Measurements from ENCODE around the gene BPIFB6. TPM values are rescaled to one million over a fixed set of nuclear protein-coding genes. Genes with fewer than 3 reads are reported as not detected.

The BPIFB6 gene
- total RNA-seq, 2 experiments from 2014 or later = not detected

DNA sequence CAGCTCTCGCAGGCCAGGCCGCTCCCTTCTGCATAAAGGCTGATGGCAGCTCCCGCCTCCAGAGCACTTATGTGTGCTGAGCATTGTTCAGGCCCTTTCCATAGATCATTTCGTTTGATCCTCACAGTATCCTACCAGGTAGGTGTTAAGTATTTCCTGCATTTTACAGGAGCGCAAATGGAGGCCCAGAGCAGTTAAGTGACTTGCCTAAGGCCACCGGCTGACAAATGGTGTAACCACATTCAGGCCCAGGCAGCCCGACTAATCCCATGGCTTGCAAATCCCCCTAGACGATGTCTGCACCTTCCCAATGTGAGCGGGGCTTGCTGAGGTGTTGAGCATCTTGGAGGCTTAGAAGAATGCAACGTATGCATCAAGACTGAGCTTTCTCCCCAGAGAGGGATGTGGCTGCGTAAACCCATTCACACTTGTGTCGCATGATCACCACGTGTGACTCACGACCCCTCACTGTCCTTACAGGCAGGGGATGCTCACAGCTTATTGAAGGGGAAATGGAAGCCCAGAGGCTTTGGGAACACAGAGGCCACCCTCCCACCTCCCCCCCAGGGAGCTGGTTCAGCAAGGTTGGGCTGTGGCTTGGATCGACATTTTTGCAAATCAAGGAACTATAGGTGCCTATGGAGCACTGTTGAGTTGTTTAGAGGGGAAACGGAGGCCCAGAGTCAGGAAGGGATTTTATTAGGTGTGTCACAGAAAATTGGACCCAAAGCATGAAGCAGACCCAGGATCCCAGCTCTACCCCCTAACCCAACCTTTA is 16.9 kb upstream of the BPIFB6 start:
- ChIA-PET CTCF (no interaction called here), POLR2A (no interaction called here)

DNA sequence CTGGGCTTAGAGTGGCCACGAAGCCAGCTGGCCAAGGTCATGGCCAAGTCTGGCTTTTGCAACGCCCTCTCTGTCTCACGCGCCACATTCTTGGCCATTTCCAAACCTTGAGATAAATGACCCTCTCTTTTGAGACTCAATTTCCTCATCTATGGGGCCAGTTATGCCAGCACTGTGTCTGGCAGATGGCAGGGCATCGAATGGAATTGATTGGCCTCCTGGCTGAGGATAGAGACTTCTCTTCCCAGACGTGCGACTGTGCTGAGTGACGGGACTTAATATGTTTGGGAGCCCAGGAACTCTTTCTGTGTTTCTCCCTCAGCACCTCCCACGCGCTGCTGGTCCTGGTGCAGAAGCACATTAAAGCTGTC is 16.3 kb upstream of the BPIFB6 start:
- ChIA-PET CTCF (interaction anchor here (1.2 kb wide), 1 partner anchor 113 kb away, joined by 3 read pairs; no protein-coding TSS in a partner anchor), POLR2A (no interaction called here)

DNA sequence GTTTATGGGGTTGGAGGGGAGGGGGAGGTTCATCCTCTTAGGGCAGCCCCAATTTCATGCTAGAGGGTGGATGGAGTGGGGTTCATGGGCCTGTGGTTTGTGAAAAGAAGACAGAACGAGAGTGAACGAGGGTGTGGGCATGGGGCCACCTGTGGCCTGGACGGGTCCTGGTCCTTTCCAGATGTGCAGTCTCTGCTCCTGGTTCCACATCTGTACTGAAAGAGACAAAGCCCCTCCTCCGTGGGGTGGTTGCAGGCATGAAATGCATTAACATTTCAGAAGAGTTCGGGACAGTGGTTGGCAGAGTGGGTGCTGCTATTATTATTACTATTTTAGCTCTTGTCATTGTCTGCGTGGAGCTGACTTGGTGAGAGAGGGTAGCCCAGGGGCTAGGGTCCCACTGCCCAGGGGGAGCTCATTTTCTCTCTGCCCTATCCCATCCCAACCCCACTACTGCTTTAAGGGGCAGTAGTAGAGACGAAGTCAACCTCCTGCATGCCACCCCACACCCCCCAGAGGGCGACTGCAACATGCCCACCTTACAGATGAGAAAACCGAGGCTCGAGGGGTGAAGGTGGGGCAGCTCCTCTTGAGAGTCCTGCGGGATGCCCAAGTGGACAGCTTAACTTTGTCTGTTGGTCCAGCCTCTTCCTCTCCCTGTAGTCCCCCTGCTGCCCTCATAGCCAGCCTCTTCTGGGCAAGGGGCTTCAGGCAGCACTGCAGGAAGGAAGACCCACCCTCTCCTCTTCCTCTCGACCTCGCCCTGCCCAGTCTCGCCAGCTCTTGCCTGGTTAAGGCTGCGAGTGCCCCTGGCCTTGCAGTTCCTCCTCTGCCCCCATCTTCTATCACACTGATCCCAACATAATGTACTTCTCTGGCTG is 15.5 kb upstream of the BPIFB6 start:
- POLR2A ChIA-PET = no interaction called here
- CTCF ChIA-PET = interaction anchor here (0.9 to 1.4 kb wide), 3 partner anchors 9 to 114 kb away, joined by 3 to 4 read pairs (median 3); partner anchors contain the start of gene BPIFB2

DNA sequence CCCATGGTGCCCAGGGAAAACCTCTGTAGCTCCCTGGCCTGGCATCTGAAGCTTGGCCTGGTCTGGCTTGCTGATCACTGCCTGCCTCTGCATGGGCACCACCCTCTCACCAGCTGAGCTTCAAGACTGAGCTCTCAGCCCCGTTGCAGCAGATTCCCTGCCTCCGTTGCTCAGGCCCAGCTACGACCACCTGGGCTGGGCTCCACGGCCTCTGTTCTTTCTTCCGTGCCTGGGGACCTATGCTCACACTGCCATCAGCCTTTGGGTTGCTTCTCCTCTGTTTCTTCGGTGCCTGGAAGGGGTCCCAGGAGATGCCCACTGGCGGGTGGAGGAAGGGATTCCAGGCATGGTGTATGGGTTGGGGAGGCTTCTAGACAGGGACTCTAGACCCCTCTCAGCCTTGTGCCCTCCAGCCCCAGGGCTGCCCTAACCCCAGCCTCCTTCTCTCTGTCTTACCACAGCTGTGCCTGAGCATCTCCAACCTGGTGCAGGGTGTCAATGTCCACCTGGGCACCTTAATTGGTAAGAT is 14.8 kb upstream of the BPIFB6 start:
- CTCF ChIA-PET = interaction anchor here (0.9 to 1.4 kb wide), 2 partner anchors 9 to 11 kb away, joined by 3 to 4 read pairs; partner anchors contain the start of gene BPIFB2
- POLR2A ChIA-PET = no interaction called here

GRCh38 chr20:33017542-33017941 is 13.9 kb upstream of the BPIFB6 start:
- ChIA-PET POLR2A (no interaction called here), CTCF (no interaction called here)

GRCh38 chr20:33018169-33018931 is 13.1 kb upstream of the BPIFB6 start:
- CTCF ChIA-PET = no interaction called here
- POLR2A ChIA-PET = no interaction called here

DNA sequence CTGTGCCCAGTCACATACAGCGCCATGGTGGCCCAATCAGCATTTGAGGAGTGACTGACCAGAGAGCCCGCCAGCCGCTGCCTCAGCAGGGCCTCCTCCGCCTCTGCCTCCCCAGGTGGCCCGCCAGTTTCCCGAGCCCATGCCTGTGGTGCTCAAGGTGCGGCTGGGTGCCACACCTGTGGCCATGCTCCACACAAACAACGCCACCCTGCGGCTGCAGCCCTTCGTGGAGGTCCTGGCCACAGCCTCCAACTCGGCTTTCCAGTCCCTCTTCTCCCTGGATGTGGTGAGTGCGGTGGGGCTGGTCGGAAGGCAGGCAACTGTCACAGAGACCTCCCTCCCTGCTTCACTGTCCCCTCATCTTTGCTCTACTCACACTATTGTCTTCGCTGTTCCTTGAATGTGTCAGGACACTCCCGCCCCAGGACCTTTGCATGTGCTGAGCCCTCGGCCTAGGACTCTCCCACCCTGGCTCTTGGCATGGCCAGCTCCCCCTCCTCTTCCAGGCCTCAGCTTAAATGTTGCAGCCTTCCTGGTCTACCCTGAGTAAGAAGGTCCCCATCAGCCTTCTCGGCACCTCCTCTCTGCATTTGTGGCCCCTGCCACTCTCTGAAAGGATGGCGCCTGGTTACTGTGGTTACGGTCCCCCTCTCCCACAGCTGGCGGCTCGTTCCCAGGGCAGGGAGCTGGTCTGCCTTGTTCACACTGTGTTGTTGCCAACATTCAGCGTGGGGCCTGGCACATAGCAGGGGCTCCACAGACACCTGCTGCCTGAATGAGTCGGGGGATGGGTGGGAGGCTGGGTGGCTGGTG is 11.8 kb upstream of the BPIFB6 start:
- POLR2A ChIA-PET = no interaction called here
- CTCF ChIA-PET = no interaction called here

DNA sequence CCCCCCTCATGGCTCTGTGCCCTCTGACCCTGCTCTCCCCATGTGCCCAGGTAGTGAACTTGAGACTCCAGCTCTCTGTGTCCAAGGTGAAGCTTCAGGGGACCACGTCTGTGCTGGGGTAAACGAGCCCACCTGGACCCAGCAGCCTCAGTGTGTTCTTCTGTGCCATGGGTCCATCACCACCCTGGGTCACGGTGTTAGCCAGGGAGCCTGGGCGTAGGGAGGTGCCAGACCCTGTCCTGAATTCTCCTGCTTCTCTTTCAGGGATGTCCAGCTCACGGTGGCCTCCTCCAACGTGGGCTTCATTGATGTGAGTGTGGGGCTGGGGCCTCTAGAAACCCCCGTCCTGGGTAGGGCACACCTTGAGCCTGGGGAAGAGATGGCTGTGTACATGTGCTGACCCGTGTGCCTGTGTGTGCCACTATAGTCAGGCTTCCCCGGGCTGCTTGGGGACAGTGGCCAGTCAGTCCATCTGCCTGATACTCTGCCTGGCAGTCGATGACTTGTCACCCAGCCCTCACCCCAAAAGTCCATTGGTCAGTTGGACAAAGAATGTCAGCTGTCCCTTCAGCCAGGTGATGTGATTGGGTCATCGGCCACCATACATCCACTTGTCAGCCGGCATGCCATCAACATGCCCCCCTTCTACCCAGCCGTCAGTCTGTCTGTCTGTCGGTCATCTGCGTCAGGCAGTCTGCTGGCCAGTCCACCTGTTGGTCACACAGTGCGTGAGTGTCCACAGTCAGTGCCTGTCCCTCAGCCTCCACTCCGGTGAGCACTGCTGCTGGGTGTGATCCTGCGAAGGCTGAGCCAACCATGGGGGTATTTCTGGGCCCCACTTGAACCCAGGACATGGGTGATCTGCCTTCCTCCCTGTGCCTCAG is 10.9 kb upstream of the BPIFB6 start:
- CTCF ChIA-PET = no interaction called here

GRCh38 chr20:33021879-33022278 is 9.6 kb upstream of the BPIFB6 start:
- ChIA-PET CTCF (no interaction called here), POLR2A (no interaction called here)

More for the DNA sequence above, 10.9 kb upstream of the BPIFB6 start:
- POLR2A ChIA-PET = no interaction called here

GRCh38 chr20:33022289-33022688 is 9.2 kb upstream of the BPIFB6 start:
- CTCF ChIA-PET = no interaction called here
- POLR2A ChIA-PET = no interaction called here

GRCh38 chr20:33022694-33023438 is 8.6 kb upstream of the BPIFB6 start:
- POLR2A ChIA-PET = interaction anchor here (0.6 kb wide), 1 partner anchor 208 kb away, joined by 3 read pairs; no protein-coding TSS in a partner anchor
- CTCF ChIA-PET = no interaction called here

DNA sequence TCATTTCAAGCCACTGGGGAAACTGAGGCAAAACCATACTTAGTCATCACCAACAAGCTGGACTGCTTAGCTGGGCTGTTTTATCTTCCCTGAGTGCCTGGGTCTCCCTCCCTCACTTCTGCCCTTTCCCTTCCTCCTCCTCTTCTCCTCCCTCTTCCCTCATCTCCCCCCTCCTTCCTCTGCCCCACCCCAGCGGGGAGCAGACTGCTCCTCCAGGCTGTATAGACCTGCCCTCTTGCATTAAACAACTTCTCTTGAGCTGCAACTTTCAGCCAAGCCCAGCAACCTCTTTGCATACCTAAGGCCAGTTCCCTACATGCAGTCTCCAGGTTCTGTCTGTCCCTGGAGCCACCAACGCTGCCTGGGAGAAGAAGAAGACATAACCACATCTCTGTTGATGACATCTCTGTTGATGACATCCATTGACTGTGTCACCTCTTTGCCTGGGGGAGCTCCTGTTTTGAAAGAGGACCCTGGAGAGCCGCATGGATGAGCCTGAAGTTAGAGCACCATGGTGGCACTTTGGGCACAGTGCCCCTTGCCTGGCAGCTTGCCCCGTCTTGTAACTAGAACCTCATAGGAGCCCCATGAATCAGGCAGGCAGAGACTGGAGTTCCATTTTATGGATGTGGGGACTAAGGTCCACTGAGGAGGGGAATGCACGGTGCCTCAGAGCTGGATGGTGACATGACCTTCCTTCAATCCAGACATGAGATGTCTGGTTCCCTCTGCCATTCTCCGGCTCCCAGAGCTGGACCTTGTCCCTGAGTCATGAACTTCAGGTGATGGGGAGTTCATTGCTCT is 7.8 kb upstream of the BPIFB6 start:
- ChIA-PET POLR2A (interaction anchor here (0.6 kb wide), 1 partner anchor 209 kb away, joined by 3 read pairs; no protein-coding TSS in a partner anchor), CTCF (no interaction called here)

- POLR2A ChIA-PET = no interaction called here
- CTCF ChIA-PET = no interaction called here
These were observed 7.2 kb upstream of the BPIFB6 start for GRCh38 chr20:33024243-33024560.

DNA sequence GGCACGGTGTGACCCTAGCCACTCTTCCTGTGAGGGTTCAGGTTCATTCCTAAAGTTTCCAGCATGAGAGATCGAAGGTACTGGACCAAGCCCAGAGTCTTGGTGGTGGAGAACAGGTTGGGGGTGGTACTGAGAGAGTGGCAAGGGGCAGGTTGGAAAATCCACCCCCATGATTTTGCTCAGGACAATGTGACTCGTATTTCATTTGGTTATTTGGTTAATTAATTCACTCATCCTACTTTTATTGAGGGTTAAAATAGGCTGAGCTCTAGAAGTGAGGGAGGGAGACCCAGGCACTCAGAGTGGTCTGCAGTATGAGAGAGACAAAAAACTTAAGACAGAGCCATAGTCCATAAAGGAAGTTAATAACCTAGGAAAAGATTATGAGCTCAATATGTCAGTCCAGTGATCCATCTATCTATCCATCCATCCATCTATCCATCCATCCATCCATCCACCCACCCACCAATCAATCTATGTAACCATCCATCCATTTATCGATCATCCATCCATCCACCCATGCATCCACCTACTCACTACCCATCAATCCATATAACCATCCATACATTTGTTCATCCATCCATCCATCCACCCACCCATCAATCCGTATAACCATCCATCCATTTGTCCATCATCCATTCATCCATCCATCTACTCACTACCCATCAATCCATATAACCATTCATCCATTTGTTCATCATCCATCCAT is 6.7 kb upstream of the BPIFB6 start:
- CTCF ChIA-PET = interaction anchor here (1.0 kb wide), 1 partner anchor 20 kb away, joined by 3 read pairs; no protein-coding TSS in a partner anchor
- POLR2A ChIA-PET = no interaction called here

GRCh38 chr20:33025318-33025876 is 6.1 kb upstream of the BPIFB6 start:
- CTCF ChIA-PET = interaction anchor here (1.0 kb wide), 1 partner anchor 20 kb away, joined by 3 read pairs; no protein-coding TSS in a partner anchor
- POLR2A ChIA-PET = no interaction called here
